Calu3 (cell line): ENCODE results near the gene TSPAN31. TPM values are rescaled to one million over a fixed set of nuclear protein-coding genes. Genes with fewer than 3 reads are reported as not detected.

Experiments
- BruUV-seq: library from RNA; stranded (reverse); fragments of 400-500 nt; replicated peaks from 2 replicates; lab custom pipeline; 2021; lab: Mats Ljungman, UMichigan
- CTCF ChIA-PET: fragments of 300-600 bp; sonication (Branson Sonifier 250); formaldehyde crosslinking; loops from one replicate; lab custom pipeline; 2022; ENCODE audit warnings: antibody characterized with exemption; lab: Charles Lee
- DNase-seq: peaks from one replicate; pipeline ENCODE4 v3.0.0; 2022
- H3K27ac Mint-ChIP-seq: one replicate; pipeline ENCODE4 v1.8.0; 2022; ENCODE audit warnings: mixed read lengths; ENCODE audit not compliant: unreplicated experiment
- H3K27me3 Mint-ChIP-seq: one replicate; pipeline ENCODE4 v1.8.0; 2022; ENCODE audit warnings: mixed read lengths; ENCODE audit not compliant: unreplicated experiment
- H3K36me3 Mint-ChIP-seq: one replicate; pipeline ENCODE4 v1.8.0; 2022; ENCODE audit warnings: mild to moderate bottlenecking, moderate library complexity, mixed read lengths; ENCODE audit not compliant: insufficient read depth, unreplicated experiment
- H3K4me1 Mint-ChIP-seq: one replicate; pipeline ENCODE4 v1.8.0; 2022; ENCODE audit warnings: mild to moderate bottlenecking, low read depth, mixed read lengths; ENCODE audit not compliant: unreplicated experiment
- H3K4me3 Mint-ChIP-seq: one replicate; pipeline ENCODE4 v1.8.0; 2022; ENCODE audit warnings: mild to moderate bottlenecking, low read depth, moderate library complexity, mixed read lengths; ENCODE audit not compliant: unreplicated experiment
- H3K9me3 Mint-ChIP-seq: one replicate; pipeline ENCODE4 v1.8.0; 2022; ENCODE audit warnings: low read depth, mixed read lengths; ENCODE audit not compliant: unreplicated experiment
- intact Hi-C: fragments of 100-400 bp; cut with micrococcal nuclease; formaldehyde crosslinking; loops from one replicate; pipeline ENCODE4 v1.10.0; 2022; ENCODE audit not compliant: unreplicated experiment
- total RNA-seq: library from RNA; stranded (reverse); gene quantifications from 2 replicates; pipeline ENCODE4 v1.2.3, GENCODE V29; 2022
- TF ChIP-seq, protein P1 (sequence below): fragments of 200-600 bp; IDR thresholded peaks from one replicate; pipeline ENCODE4 v1.8.0; 2022; ENCODE audit warnings: antibody characterized with exemption; ENCODE audit not compliant: unreplicated experiment

Gene TSPAN31
- total RNA-seq, 1 experiment from 2014 or later = 40.2 TPM

DNA sequence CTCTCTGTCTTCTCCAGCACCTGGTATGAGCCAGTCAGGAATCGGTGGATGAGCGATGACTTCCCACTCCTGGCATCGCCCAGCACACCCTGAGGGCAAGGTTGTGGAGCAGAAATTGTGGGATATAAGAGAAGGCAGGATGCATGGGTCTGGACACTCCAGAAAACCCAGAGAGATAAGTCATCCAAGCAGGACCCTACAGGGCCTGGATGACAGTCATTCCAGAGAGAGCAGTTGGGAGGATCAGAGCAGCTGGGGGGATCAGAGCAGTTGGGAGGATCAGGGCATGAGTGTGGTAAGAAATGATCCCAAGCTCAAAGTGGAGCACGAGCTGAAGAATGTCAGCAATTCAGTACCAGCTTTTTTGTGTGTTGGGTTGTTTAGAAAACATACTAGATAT is 10.2 kb upstream of the TSPAN31 start:
- no peak overlapping the region for H3K4me3 Mint-ChIP-seq
- peaks cover 27% of the 10 kb centered on the region for H3K4me1 Mint-ChIP-seq
- intact Hi-C loops = no loop called here
- TF ChIP-seq, protein P1, sequence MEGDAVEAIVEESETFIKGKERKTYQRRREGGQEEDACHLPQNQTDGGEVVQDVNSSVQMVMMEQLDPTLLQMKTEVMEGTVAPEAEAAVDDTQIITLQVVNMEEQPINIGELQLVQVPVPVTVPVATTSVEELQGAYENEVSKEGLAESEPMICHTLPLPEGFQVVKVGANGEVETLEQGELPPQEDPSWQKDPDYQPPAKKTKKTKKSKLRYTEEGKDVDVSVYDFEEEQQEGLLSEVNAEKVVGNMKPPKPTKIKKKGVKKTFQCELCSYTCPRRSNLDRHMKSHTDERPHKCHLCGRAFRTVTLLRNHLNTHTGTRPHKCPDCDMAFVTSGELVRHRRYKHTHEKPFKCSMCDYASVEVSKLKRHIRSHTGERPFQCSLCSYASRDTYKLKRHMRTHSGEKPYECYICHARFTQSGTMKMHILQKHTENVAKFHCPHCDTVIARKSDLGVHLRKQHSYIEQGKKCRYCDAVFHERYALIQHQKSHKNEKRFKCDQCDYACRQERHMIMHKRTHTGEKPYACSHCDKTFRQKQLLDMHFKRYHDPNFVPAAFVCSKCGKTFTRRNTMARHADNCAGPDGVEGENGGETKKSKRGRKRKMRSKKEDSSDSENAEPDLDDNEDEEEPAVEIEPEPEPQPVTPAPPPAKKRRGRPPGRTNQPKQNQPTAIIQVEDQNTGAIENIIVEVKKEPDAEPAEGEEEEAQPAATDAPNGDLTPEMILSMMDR = no peak
- H3K27ac Mint-ChIP-seq = no peak overlapping the region
- no peaks in the 10 kb centered on the region for H3K9me3 Mint-ChIP-seq
- peaks cover 92% of the 10 kb centered on the region for H3K27me3 Mint-ChIP-seq
- BruUV-seq = no TSS peak
- no peak for DNase-seq
- CTCF ChIA-PET = interaction anchor here (2.0 to 3.4 kb wide), 3 partner anchors 8 to 152 kb away, joined by 8 to 18 read pairs (median 17); partner anchors contain the start of gene TSPAN31
- H3K36me3 Mint-ChIP-seq = no peaks in the 10 kb centered on the region

DNA sequence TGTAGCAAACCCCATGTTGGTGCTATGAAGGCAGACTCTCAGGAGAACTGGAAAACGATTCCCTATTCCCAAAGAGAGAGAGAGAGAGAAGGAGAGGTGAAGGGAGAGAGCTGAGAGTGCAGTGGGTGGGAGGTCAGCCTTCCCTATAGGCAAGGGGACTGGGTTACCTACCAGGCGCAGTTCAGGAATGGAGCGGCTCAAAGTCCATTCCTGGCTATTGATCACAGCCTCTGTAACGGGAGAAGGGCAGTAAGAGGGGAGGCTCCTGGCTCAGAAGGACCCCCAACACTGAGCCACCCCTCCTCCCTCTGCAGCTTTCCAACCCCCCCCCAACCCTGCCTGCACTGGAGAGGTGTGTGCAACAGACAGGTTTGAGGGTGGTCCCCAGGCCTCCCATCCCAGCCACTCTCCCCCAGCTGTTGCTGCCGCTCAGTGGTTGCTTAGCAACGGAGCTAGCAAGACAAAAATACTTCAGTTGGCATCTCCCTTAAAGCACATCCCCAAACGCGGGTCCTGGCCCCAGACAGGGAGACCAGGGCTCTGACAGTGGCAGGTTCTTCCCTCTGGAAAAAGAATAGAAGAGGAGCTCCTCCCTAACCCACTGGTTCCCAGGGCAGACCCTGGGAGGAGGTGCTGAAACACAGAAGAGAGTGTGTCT is 9.5 kb upstream of the TSPAN31 start:
- CTCF ChIA-PET = interaction anchor here (0.7 to 3.4 kb wide), 5 partner anchors 9 to 152 kb away, joined by 3 to 18 read pairs (median 8); partner anchors contain the start of gene TSPAN31
- H3K27ac Mint-ChIP-seq = no peak overlapping the region
- peak overlapping the region; percentile 57 for H3K4me3 Mint-ChIP-seq
- no TSS peak for BruUV-seq
- TF ChIP-seq, protein P1 = no peak
- H3K4me1 Mint-ChIP-seq = peaks cover 28% of the 10 kb centered on the region
- DNase-seq = no peak
- peaks cover 92% of the 10 kb centered on the region for H3K27me3 Mint-ChIP-seq
- H3K9me3 Mint-ChIP-seq = no peaks in the 10 kb centered on the region
- H3K36me3 Mint-ChIP-seq = no peaks in the 10 kb centered on the region
- intact Hi-C loops = no loop called here

- Mint-ChIP-seq H3K27me3 (peaks cover 92% of the 10 kb centered on the region), H3K9me3 (no peaks in the 10 kb centered on the region), H3K36me3 (no peaks in the 10 kb centered on the region), H3K4me1 (peaks cover 28% of the 10 kb centered on the region), H3K4me3 (peak overlapping the region; percentile 57), H3K27ac (peak overlapping the region; percentile 2)
- CTCF ChIA-PET = interaction anchor here (0.7 to 3.4 kb wide), 6 partner anchors 9 to 153 kb away, joined by 3 to 18 read pairs (median 6); partner anchors contain the start of gene TSPAN31
- intact Hi-C loops = loop anchor here (2.0 kb wide), 1 partner anchor 153 kb away; no protein-coding TSS in a partner anchor
- no TSS peak for BruUV-seq
- DNase-seq = peak; percentile 48
- TF ChIP-seq, protein P1 = no peak
Observed at GRCh38 chr12:57735952-57736740, 8.7 kb upstream of the TSPAN31 start.

- Mint-ChIP-seq H3K27ac (peak overlapping the region; percentile 2), H3K4me3 (peak overlapping the region; percentile 57), H3K36me3 (no peaks in the 10 kb centered on the region), H3K27me3 (peaks cover 92% of the 10 kb centered on the region), H3K4me1 (peaks cover 30% of the 10 kb centered on the region), H3K9me3 (no peaks in the 10 kb centered on the region)
- intact Hi-C loops = loop anchor here (2.0 kb wide), 1 partner anchor 154 kb away; no protein-coding TSS in a partner anchor
- TF ChIP-seq, protein P1 = no peak
- no TSS peak for BruUV-seq
- CTCF ChIA-PET = interaction anchor here (1.3 to 3.4 kb wide), 3 partner anchors 11 to 154 kb away, joined by 3 to 18 read pairs (median 17); no protein-coding TSS in a partner anchor
- DNase-seq = no peak
Observed at GRCh38 chr12:57736741-57737466, 7.9 kb upstream of the TSPAN31 start.
